Activated T-helper 1 cell treated with anti-CD3 and anti-CD28 coated beads, Interleukin-12 subunit alpha, Interleukin-12 subunit beta, Interleukin-2, Interleukin-4 antibody, amounts not matched to agents 30 ng/mL and 10 ng/mL and 1 ng/mL, durations not matched to agents 14 hours and 24 hours and 36 hours (primary cell): ENCODE data around the gene CXCL5. TPM values are rescaled to one million over a fixed set of nuclear protein-coding genes. Genes with fewer than 3 reads are reported as not detected.
"Not testable (repeated sequence)": the region's sequence is repeated elsewhere in the genome, so short reads cannot be mapped to it uniquely, and the experiment has no call there.

Experiments used
- DNase-seq: peaks from one replicate; pipeline ENCODE4 v3.0.0; 2021; ENCODE audit warnings: low spot score
- H3K27ac Mint-ChIP-seq: one replicate; pipeline ENCODE4 v1.8.0; 2021; ENCODE audit warnings: mild to moderate bottlenecking, mixed read lengths
- H3K27me3 Mint-ChIP-seq: one replicate; pipeline ENCODE4 v1.8.0; 2022; ENCODE audit warnings: mild to moderate bottlenecking, moderate library complexity, mixed read lengths; ENCODE audit not compliant: insufficient read depth
- H3K36me3 Mint-ChIP-seq: one replicate; pipeline ENCODE4 v1.8.0; 2021; ENCODE audit warnings: low read depth, mixed read lengths
- H3K4me1 Mint-ChIP-seq: one replicate; pipeline ENCODE4 v1.8.0; 2021; ENCODE audit warnings: low read depth, mixed read lengths
- H3K4me3 Mint-ChIP-seq: one replicate; pipeline ENCODE4 v1.8.0; 2021; ENCODE audit warnings: mild to moderate bottlenecking, moderate library complexity, mixed read lengths
- H3K9me3 Mint-ChIP-seq: one replicate; pipeline ENCODE4 v1.8.0; 2021; ENCODE audit warnings: mixed read lengths
- intact Hi-C: fragments of 100-400 bp; cut with micrococcal nuclease; formaldehyde crosslinking; loops from one replicate; pipeline ENCODE4 v1.15.1; 2024
- total RNA-seq: library from RNA; stranded (reverse); gene quantifications from 2 replicates; pipeline ENCODE4 v1.2.3, GENCODE V29; 2022

CXCL5 gene
- total RNA-seq, 1 donor from 2014 or later = not detected

- no peaks in the 10 kb centered on the region for H3K27me3 Mint-ChIP-seq
- H3K4me3 Mint-ChIP-seq = no peak overlapping the region
- intact Hi-C loops = no loop called here
- no peaks in the 10 kb centered on the region for H3K4me1 Mint-ChIP-seq
- H3K36me3 Mint-ChIP-seq = no peaks in the 10 kb centered on the region
- H3K9me3 Mint-ChIP-seq = no peaks in the 10 kb centered on the region
- H3K27ac Mint-ChIP-seq = no peak overlapping the region
- DNase-seq = no peak
These were observed 7.6 kb upstream of the CXCL5 start for GRCh38 chr4:74006009-74006476.

GRCh38 chr4:74005528-74005927 lies 7.1 kb upstream of the CXCL5 start:
- H3K4me1 Mint-ChIP-seq = no peaks in the 10 kb centered on the region
- H3K27ac Mint-ChIP-seq = no peak overlapping the region
- intact Hi-C loops = no loop called here
- no peak overlapping the region for H3K4me3 Mint-ChIP-seq
- DNase-seq = no peak
- H3K9me3 Mint-ChIP-seq = no peaks in the 10 kb centered on the region
- no peaks in the 10 kb centered on the region for H3K27me3 Mint-ChIP-seq
- H3K36me3 Mint-ChIP-seq = no peaks in the 10 kb centered on the region

GRCh38 chr4:74004668-74005067 lies 6.2 kb upstream of the CXCL5 start:
- intact Hi-C loops = no loop called here

GRCh38 chr4:74000301-74000700 lies 1.8 kb upstream of the CXCL5 start:
- intact Hi-C loops = no loop called here
- H3K4me1 Mint-ChIP-seq = no peaks in the 10 kb centered on the region
- H3K27ac Mint-ChIP-seq = no peak overlapping the region
- H3K9me3 Mint-ChIP-seq = no peaks in the 10 kb centered on the region
- no peak overlapping the region for H3K4me3 Mint-ChIP-seq
- no peaks in the 10 kb centered on the region for H3K36me3 Mint-ChIP-seq
- peaks cover 14% of the 10 kb centered on the region for H3K27me3 Mint-ChIP-seq
- DNase-seq = no peak

More at GRCh38 chr4:74004668-74005067, 6.2 kb upstream of the CXCL5 start:
- Mint-ChIP-seq H3K4me3 (no peak overlapping the region), H3K27ac (no peak overlapping the region), H3K36me3 (no peaks in the 10 kb centered on the region), H3K27me3 (no peaks in the 10 kb centered on the region), H3K4me1 (no peaks in the 10 kb centered on the region), H3K9me3 (no peaks in the 10 kb centered on the region)
- no peak for DNase-seq

GRCh38 chr4:73992050-73992449 lies 6.4 kb downstream of the CXCL5 start:
- Mint-ChIP-seq H3K36me3 (no peaks in the 10 kb centered on the region), H3K4me1 (no peaks in the 10 kb centered on the region), H3K9me3 (no peaks in the 10 kb centered on the region), H3K27me3 (peaks cover 2% of the 10 kb centered on the region), H3K4me3 (no peak overlapping the region), H3K27ac (no peak overlapping the region)
- intact Hi-C loops = no loop called here
- no peak for DNase-seq

- Mint-ChIP-seq H3K27ac (no peak overlapping the region), H3K4me1 (no peaks in the 10 kb centered on the region), H3K27me3 (peaks cover 2% of the 10 kb centered on the region), H3K4me3 (no peak overlapping the region), H3K9me3 (no peaks in the 10 kb centered on the region), H3K36me3 (no peaks in the 10 kb centered on the region)
- intact Hi-C loops = no loop called here
- DNase-seq = no peak
These were observed 6.8 kb downstream of the CXCL5 start for GRCh38 chr4:73991742-73992000.

GRCh38 chr4:73990988-73991741 lies 7.3 kb downstream of the CXCL5 start:
- H3K36me3 Mint-ChIP-seq = no peaks in the 10 kb centered on the region
- intact Hi-C loops = no loop called here
- no peak overlapping the region for H3K27ac Mint-ChIP-seq
- no peak for DNase-seq
- no peaks in the 10 kb centered on the region for H3K4me1 Mint-ChIP-seq
- no peaks in the 10 kb centered on the region for H3K9me3 Mint-ChIP-seq
- peaks cover 2% of the 10 kb centered on the region for H3K27me3 Mint-ChIP-seq
- no peak overlapping the region for H3K4me3 Mint-ChIP-seq

- Mint-ChIP-seq H3K27ac (no peak overlapping the region), H3K4me3 (no peak overlapping the region), H3K9me3 (no peaks in the 10 kb centered on the region), H3K27me3 (no peaks in the 10 kb centered on the region), H3K4me1 (no peaks in the 10 kb centered on the region), H3K36me3 (no peaks in the 10 kb centered on the region)
- DNase-seq = no peak
- intact Hi-C loops = no loop called here
These were observed 8.5 kb downstream of the CXCL5 start for GRCh38 chr4:73989928-73990327.

GRCh38 chr4:73989031-73989430 lies 9.4 kb downstream of the CXCL5 start:
- Mint-ChIP-seq H3K4me1 (no peaks in the 10 kb centered on the region), H3K36me3 (no peaks in the 10 kb centered on the region), H3K4me3 (no peak overlapping the region), H3K9me3 (no peaks in the 10 kb centered on the region), H3K27me3 (no peaks in the 10 kb centered on the region), H3K27ac (no peak overlapping the region)
- DNase-seq = no peak
- intact Hi-C loops = no loop called here

GRCh38 chr4:73988061-73988460 lies 10.4 kb downstream of the CXCL5 start, which contains the start of gene PPBP:
Gene PPBP (minus strand): TSS chr4:73988190. CDS start chr4:73988103, 87 bp downstream.
- intact Hi-C loops = no loop called here
- no peak within 1 kb of the TSS for H3K4me3 Mint-ChIP-seq

GRCh38 chr4:73985528-73985852 lies 13.0 kb downstream of the CXCL5 start:
- no peak for DNase-seq
- H3K4me3 Mint-ChIP-seq = no peak overlapping the region
- intact Hi-C loops = no loop called here
- no peak overlapping the region for H3K27ac Mint-ChIP-seq
- no peaks in the 10 kb centered on the region for H3K36me3 Mint-ChIP-seq
- H3K4me1 Mint-ChIP-seq = no peaks in the 10 kb centered on the region
- H3K9me3 Mint-ChIP-seq = no peaks in the 10 kb centered on the region
- H3K27me3 Mint-ChIP-seq = peaks cover 2% of the 10 kb centered on the region

More at GRCh38 chr4:73988061-73988460, 10.4 kb downstream of the CXCL5 start, which contains the start of gene PPBP:
- Mint-ChIP-seq H3K4me1 (no peaks in the 10 kb centered on the region), H3K27ac (no peak within 1 kb of the TSS), H3K36me3 (no peaks in the 10 kb centered on the region), H3K27me3 (no peaks in the 10 kb centered on the region), H3K9me3 (no peaks in the 10 kb centered on the region)
- DNase-seq = no peak

- Mint-ChIP-seq H3K27me3 (peaks cover 2% of the 10 kb centered on the region), H3K4me1 (no peaks in the 10 kb centered on the region), H3K36me3 (no peaks in the 10 kb centered on the region), H3K27ac (no peak overlapping the region), H3K9me3 (no peaks in the 10 kb centered on the region), H3K4me3 (no peak overlapping the region)
- DNase-seq = no peak
- intact Hi-C loops = no loop called here
These were observed 13.5 kb downstream of the CXCL5 start for GRCh38 chr4:73984736-73985527.

- H3K36me3 Mint-ChIP-seq, H3K4me3 Mint-ChIP-seq, intact Hi-C loops, H3K27me3 Mint-ChIP-seq, H3K27ac Mint-ChIP-seq, H3K9me3 Mint-ChIP-seq, H3K4me1 Mint-ChIP-seq, DNase-seq: not testable (repeated sequence)
These were observed 17.3 kb downstream of the CXCL5 start for GRCh38 chr4:73981175-73981574.
